PFSK-1 (cell line): ENCODE results near the gene APPL2.

Experiments used
- FOXP2 ChIP-seq: optimal IDR thresholded peaks from 2 replicates; pipeline ENCODE3; 2011; ENCODE audit warnings: borderline replicate concordance, control low read depth, inconsistent platforms; ENCODE audit not compliant: insufficient read depth; ENCODE audit errors: extremely low read length, extremely low read depth
- POLR2AphosphoS5 ChIP-seq: IDR thresholded peaks from 2 replicates; pipeline ENCODE4 v1.6.1; 2012; ENCODE audit warnings: low read depth, mild to moderate bottlenecking, control low read depth, low read length, moderate library complexity
- SIN3A ChIP-seq: IDR thresholded peaks from 2 replicates; pipeline ENCODE4 v1.6.1; 2012; ENCODE audit warnings: mild to moderate bottlenecking, low read length, moderate library complexity, borderline replicate concordance; ENCODE audit not compliant: insufficient read depth
- TAF1 ChIP-seq: IDR thresholded peaks from 2 replicates; pipeline ENCODE4 v1.6.1; 2012; ENCODE audit warnings: low read length, control low read depth, borderline replicate concordance; ENCODE audit not compliant: insufficient read depth
- TF ChIP-seq, protein P1 (sequence below), 2 experiments: IDR thresholded peaks; 2 replicates each; pipeline versions ENCODE4 v1.6.1 to v1.8.0; 2011 to 2012; ENCODE audit warnings: low read depth in 2 of 2, low read length in 2 of 2, control low read depth in 1 of 2, inconsistent platforms in 1 of 2, mild to moderate bottlenecking in 1 of 2, moderate library complexity in 1 of 2; ENCODE audit not compliant: insufficient read depth in 1 of 2

DNA sequence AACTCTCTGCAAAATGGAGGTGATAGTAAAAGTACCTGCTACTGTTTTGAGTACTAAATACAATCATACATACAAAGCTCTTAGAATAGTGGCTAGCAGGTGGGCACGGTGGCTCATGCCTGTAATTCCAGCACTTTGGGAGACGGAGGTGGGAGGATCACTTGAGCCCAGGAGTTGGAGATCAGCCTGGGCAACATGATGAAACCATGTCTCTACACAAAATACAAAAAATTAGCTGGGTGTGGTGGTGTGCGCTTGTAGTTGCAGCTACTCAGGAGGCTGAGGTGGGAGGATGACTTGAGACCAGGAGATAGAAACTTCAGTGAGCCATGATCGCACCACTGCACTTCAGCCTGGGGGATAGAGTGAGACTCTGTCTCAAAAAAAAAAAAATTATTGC is 28.8 kb upstream of the APPL2 start:
- TF ChIP-seq TAF1 (no peak), POLR2AphosphoS5 (no peak), SIN3A (no peak), FOXP2 (no peak)
- TF ChIP-seq, protein P1, sequence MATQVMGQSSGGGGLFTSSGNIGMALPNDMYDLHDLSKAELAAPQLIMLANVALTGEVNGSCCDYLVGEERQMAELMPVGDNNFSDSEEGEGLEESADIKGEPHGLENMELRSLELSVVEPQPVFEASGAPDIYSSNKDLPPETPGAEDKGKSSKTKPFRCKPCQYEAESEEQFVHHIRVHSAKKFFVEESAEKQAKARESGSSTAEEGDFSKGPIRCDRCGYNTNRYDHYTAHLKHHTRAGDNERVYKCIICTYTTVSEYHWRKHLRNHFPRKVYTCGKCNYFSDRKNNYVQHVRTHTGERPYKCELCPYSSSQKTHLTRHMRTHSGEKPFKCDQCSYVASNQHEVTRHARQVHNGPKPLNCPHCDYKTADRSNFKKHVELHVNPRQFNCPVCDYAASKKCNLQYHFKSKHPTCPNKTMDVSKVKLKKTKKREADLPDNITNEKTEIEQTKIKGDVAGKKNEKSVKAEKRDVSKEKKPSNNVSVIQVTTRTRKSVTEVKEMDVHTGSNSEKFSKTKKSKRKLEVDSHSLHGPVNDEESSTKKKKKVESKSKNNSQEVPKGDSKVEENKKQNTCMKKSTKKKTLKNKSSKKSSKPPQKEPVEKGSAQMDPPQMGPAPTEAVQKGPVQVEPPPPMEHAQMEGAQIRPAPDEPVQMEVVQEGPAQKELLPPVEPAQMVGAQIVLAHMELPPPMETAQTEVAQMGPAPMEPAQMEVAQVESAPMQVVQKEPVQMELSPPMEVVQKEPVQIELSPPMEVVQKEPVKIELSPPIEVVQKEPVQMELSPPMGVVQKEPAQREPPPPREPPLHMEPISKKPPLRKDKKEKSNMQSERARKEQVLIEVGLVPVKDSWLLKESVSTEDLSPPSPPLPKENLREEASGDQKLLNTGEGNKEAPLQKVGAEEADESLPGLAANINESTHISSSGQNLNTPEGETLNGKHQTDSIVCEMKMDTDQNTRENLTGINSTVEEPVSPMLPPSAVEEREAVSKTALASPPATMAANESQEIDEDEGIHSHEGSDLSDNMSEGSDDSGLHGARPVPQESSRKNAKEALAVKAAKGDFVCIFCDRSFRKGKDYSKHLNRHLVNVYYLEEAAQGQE (IDR thresholded peaks at IDR 0.05; ENCODE audit: insufficient read depth in 1 of 2, low read depth in 2 of 2, low read length in 2 of 2) = no peak
